Superior temporal gyrus (tissue), 1 donor: ENCODE measurements around the gene PEX6.

ENCODE experiments used
- DNase-seq: peaks from one replicate; pipeline ENCODE4 v3.0.0-alpha.2; 2016; ENCODE audit errors: extremely low spot score

The PEX6 gene, protein sequence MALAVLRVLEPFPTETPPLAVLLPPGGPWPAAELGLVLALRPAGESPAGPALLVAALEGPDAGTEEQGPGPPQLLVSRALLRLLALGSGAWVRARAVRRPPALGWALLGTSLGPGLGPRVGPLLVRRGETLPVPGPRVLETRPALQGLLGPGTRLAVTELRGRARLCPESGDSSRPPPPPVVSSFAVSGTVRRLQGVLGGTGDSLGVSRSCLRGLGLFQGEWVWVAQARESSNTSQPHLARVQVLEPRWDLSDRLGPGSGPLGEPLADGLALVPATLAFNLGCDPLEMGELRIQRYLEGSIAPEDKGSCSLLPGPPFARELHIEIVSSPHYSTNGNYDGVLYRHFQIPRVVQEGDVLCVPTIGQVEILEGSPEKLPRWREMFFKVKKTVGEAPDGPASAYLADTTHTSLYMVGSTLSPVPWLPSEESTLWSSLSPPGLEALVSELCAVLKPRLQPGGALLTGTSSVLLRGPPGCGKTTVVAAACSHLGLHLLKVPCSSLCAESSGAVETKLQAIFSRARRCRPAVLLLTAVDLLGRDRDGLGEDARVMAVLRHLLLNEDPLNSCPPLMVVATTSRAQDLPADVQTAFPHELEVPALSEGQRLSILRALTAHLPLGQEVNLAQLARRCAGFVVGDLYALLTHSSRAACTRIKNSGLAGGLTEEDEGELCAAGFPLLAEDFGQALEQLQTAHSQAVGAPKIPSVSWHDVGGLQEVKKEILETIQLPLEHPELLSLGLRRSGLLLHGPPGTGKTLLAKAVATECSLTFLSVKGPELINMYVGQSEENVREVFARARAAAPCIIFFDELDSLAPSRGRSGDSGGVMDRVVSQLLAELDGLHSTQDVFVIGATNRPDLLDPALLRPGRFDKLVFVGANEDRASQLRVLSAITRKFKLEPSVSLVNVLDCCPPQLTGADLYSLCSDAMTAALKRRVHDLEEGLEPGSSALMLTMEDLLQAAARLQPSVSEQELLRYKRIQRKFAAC

DNA sequence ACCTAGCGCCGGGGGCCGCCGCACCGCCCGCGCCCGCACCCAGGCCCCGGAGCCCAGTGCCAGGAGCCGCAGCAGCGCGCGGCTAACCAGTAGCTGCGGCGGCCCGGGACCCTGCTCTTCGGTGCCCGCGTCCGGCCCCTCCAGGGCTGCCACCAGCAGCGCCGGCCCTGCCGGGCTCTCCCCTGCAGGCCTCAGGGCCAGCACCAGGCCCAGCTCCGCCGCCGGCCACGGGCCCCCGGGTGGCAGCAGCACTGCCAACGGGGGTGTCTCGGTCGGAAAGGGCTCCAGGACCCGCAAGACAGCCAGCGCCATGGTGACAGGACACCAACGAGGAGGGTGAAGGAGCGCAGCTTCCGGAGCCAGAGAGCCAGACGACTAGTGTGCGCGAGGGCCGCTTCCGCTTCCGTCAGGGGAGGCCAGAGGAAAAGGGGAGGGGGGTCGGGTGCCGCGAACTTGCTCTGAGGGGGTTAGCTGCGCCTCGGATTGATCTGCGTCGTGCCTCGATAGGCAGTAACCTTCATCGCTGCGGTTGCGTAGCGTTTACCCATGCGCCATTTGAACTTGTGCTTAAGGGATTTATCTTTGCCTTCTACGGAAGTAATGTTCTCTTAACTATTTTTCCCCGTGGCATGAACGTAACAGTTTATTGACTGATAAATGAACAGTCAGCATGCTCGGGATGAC is at the start of gene PEX6:
TSS of gene PEX6 (minus strand) at position 343 of the 684 bp plus-strand sequence. CDS start at position 312, 31 bp downstream.
- peak; percentile 91 for DNase-seq

DNA sequence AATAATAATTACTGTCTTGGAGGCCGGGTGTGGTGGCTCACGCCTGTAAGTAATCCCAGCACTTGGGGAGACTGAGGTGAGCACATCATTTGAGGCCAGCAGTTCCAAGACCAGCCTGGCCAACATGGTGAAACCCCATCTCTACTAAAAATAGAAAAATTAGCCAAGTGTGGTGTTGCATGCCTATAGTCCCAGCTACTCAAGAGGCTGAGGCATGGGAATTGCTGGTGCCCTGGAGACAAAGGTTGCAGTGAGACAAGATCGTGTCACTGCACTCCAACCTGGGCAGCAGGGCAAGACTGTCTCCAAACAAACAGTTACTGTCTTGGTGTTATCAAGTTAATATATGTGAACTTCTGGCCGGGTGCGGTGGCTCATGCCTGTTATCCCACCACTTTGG is 47.4 kb upstream of the PEX6 start:
- DNase-seq, result no peak

DNA sequence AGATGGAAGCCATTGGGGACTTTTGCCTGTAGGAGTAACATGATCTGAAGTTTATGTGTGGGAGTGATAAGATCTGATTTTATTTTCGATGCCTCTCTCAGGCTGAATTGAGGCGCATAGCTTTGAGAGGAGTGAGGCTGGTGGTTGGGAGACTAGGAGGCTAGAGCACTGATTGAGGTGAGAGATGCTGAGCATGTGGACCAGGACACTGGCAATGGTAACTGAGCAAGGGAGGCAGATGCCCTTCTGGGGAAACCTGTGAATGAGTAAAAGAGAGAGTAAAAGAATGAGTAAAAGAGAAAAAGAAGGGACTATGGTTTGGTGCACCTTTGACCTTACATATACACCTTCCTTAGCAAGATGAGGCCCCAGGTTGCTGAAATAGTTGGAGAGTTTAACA is 45.5 kb upstream of the PEX6 start:
- no peak for DNase-seq

DNA sequence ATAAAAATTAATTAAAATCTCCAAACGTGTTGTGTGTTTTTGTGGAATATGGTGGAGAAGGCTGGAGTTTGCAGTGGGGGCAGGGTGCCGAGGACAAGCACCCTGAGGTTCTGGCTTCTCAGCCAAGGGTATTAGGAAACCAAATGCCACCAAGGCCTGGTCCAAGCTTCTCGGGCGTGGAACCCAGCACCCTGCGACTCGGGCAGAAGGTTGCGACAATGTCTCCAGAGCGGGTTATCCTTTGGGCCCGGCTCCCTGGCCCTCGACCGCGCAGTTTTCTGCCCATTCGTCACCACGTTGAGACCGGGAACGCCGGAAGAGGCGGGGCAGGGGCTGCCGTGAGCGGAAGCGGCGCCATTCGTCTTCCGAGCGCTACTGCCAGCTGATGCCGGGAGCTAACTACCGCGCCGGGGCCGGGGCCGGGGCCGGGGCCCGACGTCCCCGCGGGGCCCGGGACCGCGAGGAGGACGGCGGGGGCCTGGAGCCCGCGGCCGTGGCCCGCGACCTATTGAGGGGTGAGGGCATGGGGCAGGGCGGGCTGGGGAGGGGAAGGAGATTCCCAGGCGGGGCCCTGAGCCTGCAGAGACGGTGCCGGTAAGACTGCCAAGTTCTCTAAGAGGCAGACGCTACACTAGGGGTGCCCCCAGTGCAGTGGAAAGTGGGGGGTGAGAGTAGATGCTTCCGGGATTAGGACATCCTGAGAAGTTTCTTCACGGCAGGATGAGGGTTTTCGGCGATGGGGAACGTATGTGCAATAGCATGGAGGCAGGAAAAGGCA is 42.5 kb upstream of the PEX6 start, which contains the start of gene RRP36:
TSS of gene RRP36 (plus strand) at position 354 of the 778 bp plus-strand sequence. CDS start at position 386, 32 bp downstream.
- DNase-seq, result peak; percentile 83

DNA sequence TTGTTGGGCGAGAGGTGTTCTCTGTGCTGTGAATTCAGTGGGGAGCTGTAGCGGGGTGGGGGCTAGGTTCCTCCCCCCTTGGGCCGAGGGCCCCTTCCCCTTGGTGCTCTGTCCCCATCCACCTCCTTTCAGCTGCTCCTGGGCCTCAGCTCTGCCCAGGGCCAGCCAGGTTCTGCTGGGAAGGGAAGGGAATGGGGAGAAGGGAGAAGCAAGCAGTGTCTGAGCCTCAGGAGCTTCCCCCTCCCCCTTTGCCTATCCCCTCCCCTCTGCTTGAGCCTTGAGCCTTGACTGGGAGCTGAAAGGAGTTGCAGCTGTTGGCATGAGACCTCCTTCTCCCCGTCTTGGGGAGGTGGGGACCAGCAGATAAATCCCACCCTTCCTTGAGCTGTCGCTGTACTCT is 41.9 kb upstream of the PEX6 start:
- DNase-seq, result no peak

DNA sequence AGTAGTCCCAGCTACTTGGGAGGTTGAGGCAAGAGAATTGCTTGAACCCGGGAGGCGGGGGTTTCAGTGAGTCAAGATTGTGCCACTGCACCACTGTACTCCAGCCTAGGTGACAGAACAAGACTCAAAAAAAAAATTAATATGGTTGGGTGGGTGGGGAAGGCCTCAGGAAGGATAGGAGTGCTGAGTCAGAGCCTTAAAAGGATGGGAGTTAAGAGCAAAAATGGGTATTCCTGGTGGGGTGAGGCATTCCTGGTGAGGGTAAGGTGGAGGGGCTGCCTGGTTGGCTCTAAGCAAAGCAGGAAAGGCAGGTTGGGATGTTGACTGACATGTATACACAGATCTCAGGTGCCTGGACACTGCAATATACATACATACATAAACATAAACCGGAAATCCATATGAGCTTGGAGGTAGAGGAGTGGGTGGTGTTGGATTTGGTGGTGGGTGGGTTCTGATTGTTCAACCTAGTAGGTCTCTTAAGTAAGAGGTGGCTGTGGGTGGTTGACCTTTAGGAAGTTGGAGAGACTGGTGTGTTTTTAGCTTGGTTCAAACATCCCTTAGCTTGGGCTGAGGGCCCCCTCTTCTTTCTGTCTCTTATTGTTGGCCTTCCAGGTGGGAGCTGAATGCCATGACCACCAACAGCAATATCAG is 41.2 kb upstream of the PEX6 start:
- no peak for DNase-seq

DNA sequence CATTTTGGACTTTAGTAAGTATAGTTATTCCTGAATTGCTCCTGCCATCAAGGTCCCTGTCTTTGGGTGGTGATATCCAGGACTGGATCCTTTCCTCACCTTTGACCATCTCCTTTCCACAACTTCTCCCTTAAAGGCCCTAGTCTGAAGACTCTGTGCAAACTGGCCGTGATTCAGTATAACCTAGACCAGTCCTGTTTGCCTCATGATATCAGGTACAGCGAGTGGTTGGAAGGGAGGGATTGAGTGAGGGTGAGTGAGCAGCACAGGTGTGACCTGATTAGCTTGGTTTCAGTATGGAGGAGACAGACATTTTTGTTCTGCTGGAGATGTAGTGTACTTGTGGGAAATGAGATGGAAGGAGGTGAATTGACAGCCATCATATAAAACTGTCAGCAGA is 40.2 kb upstream of the PEX6 start:
- DNase-seq, result no peak

DNA sequence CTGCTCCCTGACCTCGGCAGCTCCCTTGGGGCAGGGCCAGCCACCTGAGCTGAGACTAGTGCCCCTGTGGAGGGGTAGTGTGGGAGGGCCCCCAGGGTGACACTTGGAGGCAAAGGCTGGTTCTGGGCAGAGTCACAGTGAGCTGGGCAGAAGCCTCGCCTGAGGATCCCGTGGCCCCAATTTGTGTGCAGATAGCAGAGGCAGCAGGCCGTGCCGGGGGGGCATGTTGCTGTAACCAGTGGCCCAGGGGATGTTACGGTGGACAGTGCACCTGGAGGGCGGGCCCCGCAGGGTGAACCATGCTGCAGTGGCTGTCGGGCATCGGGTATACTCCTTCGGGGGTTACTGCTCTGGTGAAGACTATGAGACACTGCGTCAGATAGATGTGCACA is 38.0 kb upstream of the PEX6 start:
- no peak for DNase-seq

DNA sequence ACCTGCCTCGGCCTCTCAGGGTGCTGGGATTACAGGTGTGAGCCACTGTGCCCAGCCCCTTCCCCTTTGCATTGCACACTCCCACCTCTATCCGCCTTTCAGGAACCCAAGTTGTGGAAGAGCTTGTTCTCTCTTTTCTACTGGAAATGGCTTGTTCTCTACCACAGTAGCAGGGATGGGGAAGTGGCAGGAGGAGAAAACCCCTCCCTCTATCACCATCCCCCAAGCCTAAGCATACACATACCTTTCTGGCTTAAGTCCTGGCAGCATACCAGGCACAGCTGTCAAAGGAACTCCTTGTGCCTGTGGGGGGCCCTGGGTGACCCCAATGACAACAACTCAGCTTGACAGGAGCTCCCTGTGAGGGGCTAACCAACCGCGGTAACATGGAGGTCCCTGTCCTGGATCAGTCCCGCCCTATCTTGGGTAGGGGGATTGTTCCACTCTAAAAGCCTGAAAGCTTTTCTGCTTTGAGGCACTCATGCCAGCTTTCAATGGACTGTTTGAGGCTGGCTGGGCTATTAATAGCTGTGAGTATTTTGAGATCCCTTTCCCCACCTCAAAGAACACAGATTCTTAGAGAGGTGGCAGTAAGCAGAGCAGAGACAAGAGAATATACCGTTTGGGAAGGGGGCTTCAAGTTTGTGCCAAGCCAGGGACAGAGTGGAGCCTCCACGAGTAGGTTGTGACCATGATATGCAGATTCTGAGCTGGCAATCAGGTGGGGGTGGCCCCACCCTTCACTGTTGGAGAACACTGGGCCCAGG is 37.4 kb upstream of the PEX6 start:
- no peak for DNase-seq

DNA sequence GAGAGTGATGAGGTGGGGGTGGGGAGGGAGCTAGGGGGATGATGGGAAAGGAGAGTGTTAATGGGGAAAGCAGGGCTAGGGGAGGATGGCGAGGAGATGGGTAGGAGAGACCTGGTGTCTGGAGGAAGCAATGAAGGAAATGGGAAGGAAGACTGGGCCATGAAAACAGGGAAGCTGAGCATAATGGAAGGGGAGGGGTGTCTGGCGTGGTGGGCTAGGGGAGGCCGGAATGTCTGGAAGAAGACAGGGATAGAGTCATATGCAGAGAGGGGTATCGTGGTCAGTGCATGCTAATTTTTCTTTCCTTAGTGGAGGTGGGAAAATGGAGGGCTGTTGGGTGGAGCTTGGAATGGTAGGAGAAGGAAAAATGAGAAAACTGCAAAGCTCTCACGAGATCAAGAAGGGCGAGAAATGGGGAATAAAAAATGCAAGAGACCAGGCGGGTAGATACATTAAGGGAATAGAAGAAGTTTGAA is 35.5 kb upstream of the PEX6 start:
- DNase-seq, result no peak

DNA sequence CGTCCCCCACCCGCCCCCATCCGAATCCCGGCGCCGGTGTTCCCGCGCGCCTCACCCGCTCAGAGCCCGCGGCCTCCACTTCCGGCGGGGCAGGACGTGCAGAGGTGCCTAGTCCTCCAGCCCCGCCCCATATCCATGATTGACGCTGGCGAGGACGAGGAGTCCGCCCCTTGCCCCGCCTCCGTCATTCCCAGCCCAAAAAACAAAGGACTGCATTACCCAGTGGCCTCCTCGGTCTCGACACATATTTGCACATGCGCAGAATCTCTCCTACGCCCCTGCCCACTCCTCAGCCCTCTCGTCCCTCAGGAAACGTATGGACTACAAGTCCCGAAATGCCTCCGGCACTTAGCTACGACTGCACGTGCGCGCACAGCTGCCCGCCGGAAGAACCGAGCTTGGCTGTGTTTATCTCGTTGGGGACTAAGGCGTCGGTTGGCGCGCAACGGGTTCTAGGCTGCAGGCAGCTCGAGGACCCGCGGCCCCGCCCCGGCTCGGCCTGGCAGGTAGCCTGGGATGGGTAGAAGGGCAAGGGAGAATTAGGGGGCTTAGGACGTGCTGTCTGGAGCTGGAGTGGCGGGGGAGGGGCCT is 35.0 kb upstream of the PEX6 start, which contains the start of the genes KLHDC3 and MEA1:
TSS of gene KLHDC3 (plus strand) at position 407 of the 591 bp plus-strand sequence. CDS start 2,944 bp downstream, outside the sequence.
TSS of gene MEA1 (minus strand) at position 104 of the 591 bp plus-strand sequence. CDS start 133 bp downstream, outside the sequence.
- peak; percentile 100 for DNase-seq

DNA sequence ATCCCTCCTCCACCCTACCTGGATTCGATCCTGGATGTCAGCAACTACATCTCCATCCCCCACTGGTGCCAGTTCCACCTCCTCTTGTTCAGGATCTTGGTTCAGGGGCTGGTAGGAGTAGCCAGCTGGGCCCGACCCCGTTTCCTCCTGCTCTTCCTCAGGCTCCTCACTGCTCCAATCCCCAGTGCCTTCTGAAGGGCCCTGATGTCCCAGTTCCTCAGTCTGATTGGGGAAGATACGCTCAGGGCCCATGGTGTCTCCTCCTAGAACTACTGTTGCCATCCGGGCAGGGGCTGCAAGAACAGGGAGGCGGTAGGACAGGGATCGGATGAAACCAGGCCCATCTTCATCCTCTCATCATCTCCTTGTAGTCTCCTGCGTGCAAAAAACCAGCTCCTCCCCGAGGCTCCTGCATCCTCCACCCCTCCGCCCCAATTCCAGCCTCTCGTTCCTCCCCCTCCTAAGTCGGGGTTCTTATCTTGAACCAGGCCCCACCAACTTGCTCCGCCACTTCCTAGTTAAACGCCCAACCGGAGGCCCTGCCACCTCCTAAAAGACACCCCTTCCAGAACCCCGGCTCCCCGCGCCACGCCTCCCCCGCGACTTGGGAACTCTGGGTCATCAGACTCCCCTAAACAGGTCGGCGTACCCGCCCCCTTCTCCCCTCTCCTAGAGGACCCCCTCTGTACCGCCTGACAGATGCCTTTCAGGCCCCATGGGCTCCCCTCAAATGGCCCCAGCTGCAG is 34.3 kb upstream of the PEX6 start:
- DNase-seq, result peak; percentile 27

DNA sequence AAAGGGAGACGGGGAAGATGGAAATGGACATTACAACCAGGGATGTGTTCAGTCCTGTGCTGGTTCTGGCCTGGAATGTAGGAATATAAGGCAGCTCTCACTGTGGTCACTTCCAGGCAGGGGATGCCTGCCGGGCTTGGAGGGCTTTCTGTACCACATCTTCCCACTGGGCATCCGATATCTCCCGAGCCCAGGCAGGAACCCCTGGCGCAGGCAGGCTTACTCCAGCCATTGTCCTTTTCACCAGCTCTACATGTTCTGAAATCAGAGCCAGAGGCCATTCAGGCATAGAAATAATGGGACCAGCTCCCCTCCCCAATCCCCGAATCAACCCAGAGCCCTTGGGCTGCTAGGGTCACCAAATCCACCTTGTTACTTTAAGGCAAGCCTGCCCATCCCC is 33.4 kb upstream of the PEX6 start:
- no peak for DNase-seq

DNA sequence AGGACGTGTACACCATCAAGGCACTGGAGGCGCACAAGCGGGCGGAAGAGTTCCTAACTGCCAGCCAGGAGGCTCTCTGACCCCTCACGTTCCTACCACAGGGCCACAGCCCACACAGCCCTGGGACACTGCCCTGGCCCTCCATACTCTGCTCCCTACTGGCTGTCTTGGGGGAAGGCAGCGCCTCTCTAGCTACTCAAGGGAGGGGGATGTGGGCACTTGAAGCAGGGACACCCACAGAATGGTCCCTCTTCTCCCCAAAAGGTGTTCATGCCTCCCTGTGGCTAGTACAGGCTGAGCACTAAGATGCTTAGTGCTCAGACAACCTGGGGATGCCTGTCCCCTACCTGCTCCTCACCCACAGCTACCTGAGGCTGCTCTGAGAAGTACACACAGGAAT is 32.2 kb upstream of the PEX6 start:
- DNase-seq, result no peak

DNA sequence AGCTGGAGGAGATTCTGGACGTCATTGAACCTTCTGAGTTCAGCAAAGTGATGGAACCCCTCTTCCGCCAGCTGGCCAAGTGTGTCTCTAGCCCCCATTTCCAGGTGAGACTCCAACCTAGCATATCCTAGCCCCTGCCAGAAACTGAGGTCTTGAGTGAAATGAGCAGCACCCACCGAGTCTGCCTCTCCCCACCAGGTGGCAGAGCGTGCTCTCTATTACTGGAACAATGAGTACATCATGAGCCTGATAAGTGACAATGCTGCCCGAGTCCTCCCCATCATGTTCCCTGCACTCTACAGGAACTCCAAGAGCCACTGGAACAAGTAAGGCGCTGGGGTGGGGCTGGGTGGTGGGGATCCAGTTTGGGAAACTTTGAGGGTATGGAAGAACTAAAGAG is 30.1 kb upstream of the PEX6 start:
- no peak for DNase-seq

DNA sequence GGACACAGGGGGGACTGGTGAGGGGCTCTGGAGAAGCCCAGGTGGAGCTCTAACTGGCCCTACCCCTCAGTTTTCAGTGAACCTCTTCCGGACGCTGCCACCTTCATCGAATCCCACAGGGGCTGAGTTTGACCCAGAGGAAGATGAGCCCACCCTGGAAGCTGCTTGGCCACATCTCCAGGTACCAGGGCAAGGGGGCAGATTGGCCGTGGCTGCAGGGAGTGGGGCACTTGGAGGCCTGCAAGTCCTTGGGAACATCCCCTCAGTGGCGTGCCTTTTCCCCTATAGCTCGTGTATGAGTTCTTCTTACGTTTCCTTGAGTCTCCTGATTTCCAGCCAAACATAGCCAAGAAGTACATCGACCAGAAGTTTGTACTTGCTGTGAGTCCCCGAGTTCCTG is 28.1 kb upstream of the PEX6 start:
- no peak for DNase-seq

DNA sequence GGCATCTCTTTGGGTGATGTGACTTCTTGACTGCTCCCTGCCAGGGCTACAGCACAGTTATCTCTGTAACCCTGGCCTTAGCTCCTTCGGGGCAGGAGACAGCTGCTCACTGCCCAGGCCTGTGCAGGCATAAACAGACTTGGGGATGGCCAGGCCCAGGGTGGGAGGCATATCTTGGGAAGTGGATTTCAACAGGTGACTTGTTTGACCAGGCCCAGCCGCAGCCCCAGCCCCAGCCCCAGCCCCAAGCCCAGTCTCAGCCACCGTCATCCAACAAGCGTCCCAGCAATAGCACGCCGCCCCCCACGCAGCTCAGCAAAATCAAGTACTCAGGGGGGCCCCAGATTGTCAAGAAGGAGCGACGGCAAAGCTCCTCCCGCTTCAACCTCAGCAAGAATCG is 27.3 kb upstream of the PEX6 start:
- no peak for DNase-seq

DNA sequence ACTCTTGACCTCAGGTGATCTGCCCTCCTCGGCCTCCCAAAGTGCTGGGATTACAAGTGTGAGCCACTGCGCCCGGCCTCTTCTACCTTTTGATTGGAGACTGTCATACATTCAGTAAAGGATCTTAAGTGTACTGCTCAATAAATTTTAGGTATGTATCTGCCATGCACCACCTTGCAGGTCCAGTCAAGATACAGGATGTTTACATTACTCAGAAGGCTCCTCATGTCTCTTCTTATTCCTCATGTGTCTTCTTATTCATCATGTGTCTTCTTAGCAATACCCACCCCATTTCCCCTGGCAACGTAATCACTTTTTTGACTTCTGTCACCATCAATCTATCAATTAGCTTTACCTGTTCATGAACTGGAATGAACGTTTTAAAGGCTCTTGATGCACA is 26.9 kb upstream of the PEX6 start:
- no peak for DNase-seq
